Right cardiac atrium (tissue), 5 donors: Measurements from ENCODE around the gene GSTO1. TPM values are rescaled to one million over a fixed set of nuclear protein-coding genes. Genes with fewer than 3 reads are reported as not detected.
A peak's percentile ranks its signal among the peaks of the same experiment; 100 is the strongest.

Source experiments
- ATAC-seq, 2 donors: fragments of 200-7000 bp; cut with Tn5 transposase; one replicate each; pipeline versions ENCODE4 v1.8.0 to v1.9.1; 2020; ENCODE audit warnings: moderate library complexity in 2 of 2, mild to moderate bottlenecking in 1 of 2
- DNase-seq, 3 donors: peaks; one replicate each; pipeline ENCODE4 v3.0.0-alpha.2; 2020
- H3K27ac ChIP-seq: one replicate; pipeline ENCODE4 v1.5.1; 2013; ENCODE audit warnings: mild to moderate bottlenecking, low read length, control low read depth, moderate library complexity
- H3K27me3 ChIP-seq: one replicate; pipeline ENCODE4 v1.6.1; 2013; ENCODE audit not compliant: control insufficient read depth, insufficient read depth
- H3K4me1 ChIP-seq: one replicate; pipeline ENCODE4 v1.6.1; 2013; ENCODE audit warnings: low read length; ENCODE audit not compliant: control insufficient read depth, insufficient read depth
- H3K4me3 ChIP-seq: one replicate; pipeline ENCODE4 v1.5.1; 2013; ENCODE audit warnings: low read length, control low read depth
- H3K9me3 ChIP-seq: one replicate; pipeline ENCODE4 v1.6.1; 2013; ENCODE audit warnings: low read length; ENCODE audit not compliant: control insufficient read depth
- WGBS: extraction: QIAGEN DNeasy Blood & Tissue Kit; methylation state at CpG from one replicate; pipeline ENCODE4 v1.1.7; 2013; 5-methylcytosine and 5-hydroxymethylcytosine counted together
- intact Hi-C, 4 donors: fragments of 100-400 bp; cut with DNase I; formaldehyde crosslinking; loops; one replicate each; pipeline versions ENCODE4 v1.11.0 to v1.14.0; 2022 to 2023
- long read RNA-seq, 4 donors: library from polyadenylated mRNA; unstranded; transcript quantifications; one replicate each; pipeline ENCODE4 v2.0.0, GENCODE V29; 2020 to 2021
- polyA plus RNA-seq: library from polyadenylated mRNA; stranded (reverse); fragments of 200-250 nt; gene quantifications from one replicate; pipeline ENCODE4 v1.2.3, GENCODE V29; 2013
- total RNA-seq, 4 donors: library from RNA; stranded (reverse); fragmentation: NEBNext Ultra II Directional; extraction: Animal tissue kit (Norgen Biotek cat#: 25700); gene quantifications; one replicate each; pipeline ENCODE4 v1.2.1, GENCODE V29; 2021
- donor health status: healthy with polysubstance abuse.
- donor health status: DM: no; HTN: yes; CAD: no.
- donor health status: DM: no; HTN: no; CAD: no.
- donor health status: DM: no; HTN: yes; CAD: no; lungs with severe emphysema.
- donor health status: DM: yes; HTN: yes; CAD: no.

Gene GSTO1
- total RNA-seq (100 to 1,000 TPM; 164 to 220 (median 198) TPM), polyA plus RNA-seq (351 TPM)
- long read RNA-seq, donor 1, transcript GSTO1-204 (5 exons, 829 nt), result minor isoform, 30 of 139 reads
- long read RNA-seq, donor 1, transcript GSTO1-202 (6 exons, 972 nt), result major isoform, 97 of 139 reads
- long read RNA-seq, donor 1, partial matches to known transcripts, result 3 of 139 reads
- long read RNA-seq, donor 1, other reads (novel, unspliced or antisense), result 5 of 139 reads
- long read RNA-seq, donor 2, transcript GSTO1-204 (5 exons, 829 nt), result minor isoform, 9 of 80 reads
- long read RNA-seq, donor 2, transcript GSTO1-202 (6 exons, 972 nt), result major isoform, 68 of 80 reads
- long read RNA-seq, donor 2, partial matches to known transcripts, result 1 of 80 reads
- long read RNA-seq, donor 2, other reads (novel, unspliced or antisense), result 1 of 80 reads
- long read RNA-seq, donor 3, transcript GSTO1-202 (6 exons, 972 nt), result major isoform, 62 of 84 reads
- long read RNA-seq, donor 3, transcript GSTO1-204 (5 exons, 829 nt), result minor isoform, 11 of 84 reads
- long read RNA-seq, donor 3, partial matches to known transcripts, result 3 of 84 reads
- long read RNA-seq, donor 3, other reads (novel, unspliced or antisense), result 4 of 84 reads
- long read RNA-seq, donor 4, transcript GSTO1-204 (5 exons, 829 nt), result minor isoform, 7 of 72 reads
- long read RNA-seq, donor 4, transcript GSTO1-202 (6 exons, 972 nt), result major isoform, 56 of 72 reads
- long read RNA-seq, donor 4, partial matches to known transcripts, result 0 of 72 reads
- long read RNA-seq, donor 4, other reads (novel, unspliced or antisense), result 4 of 72 reads

DNA sequence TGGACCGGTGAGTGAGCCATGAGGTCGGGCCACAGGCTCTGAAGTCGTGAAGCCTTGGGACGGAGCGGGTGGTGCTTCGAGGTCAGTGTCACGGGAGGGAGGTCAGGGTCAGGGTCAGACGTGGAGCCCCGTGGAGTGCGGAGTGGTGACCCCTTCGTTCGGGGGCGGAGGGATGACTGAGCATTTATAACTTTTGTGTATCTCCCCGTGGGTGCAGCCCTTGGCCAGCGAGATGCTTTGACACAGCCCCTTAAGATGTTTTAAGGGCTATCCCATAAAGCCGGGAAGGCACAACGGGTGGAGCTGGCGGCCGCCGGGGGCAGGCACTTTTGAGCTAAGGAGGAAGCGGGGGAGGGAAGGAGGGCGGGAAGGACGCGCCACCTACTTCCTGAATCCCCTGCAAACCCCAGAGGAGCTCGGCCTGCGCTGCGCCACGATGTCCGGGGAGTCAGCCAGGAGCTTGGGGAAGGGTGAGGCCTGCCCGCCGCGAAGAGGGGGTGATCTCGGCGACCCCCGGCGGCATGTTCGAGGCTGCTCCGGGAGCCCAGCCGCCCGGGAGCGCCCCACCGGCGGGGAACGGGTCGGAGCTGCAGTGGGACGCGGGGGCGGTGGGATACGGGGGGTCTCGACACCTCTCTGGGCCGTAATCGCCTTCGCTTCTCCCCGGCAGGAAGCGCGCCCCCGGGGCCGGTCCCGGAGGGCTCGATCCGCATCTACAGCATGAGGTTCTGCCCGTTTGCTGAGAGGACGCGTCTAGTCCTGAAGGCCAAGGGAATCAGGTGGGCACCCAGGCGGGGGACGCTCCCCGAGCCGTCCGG, at the start of gene GSTO1:
GSTO1 (plus strand) TSS at position 400 of the 818 bp plus-strand sequence; CDS start at position 437, 37 bp downstream.
- Histone ChIP-seq H3K27me3 (no peaks in the 10 kb centered on the region), H3K9me3 (no peaks in the 10 kb centered on the region), H3K4me3 (peak within 1 kb of the TSS; percentile 90), H3K4me1 (peaks cover 2% of the 10 kb centered on the region), H3K27ac (peak within 1 kb of the TSS; percentile 99)
- peak; percentile 93 to 94 for ATAC-seq
- WGBS, result under 1% methylated on average over 69 of the region's 69 CpGs
- DNase-seq, result peak; percentile 89 to 94 (median 94)
- intact Hi-C loops, result no loop called here

DNA sequence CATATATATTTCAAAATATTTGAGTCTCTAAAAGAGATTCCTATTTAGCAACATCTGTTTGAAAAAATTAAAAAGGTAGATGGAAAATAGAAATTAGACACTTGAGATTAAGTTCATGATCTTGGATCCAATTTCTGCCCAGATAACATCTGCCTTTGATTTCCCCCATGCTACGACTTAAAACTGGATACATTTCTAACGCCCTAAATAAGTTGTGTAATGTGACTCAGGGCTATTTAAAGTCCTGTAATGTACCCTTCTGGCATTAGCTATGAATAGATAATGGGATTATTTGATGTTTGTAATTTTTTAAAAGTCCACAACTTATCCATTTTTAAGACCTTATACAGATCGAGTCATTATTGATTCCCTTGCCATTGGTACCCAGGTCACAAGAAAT, 46.0 kb upstream of the GSTO1 start:
- no peak overlapping the region for H3K27ac ChIP-seq
- H3K4me3 ChIP-seq, result no peak overlapping the region
- no peaks in the 10 kb centered on the region for H3K4me1 ChIP-seq
- WGBS, result 45% methylated on average over 3 of the region's 3 CpGs
- no peaks in the 10 kb centered on the region for H3K27me3 ChIP-seq
- DNase-seq (no peak), ATAC-seq (no peak)
- H3K9me3 ChIP-seq, result no peaks in the 10 kb centered on the region
- intact Hi-C loops, result loop anchor here (5.0 to 10.0 kb wide), 3 partner anchors 161 to 314 kb away; no protein-coding TSS in a partner anchor

- WGBS, result 32% methylated on average over 2 of the region's 2 CpGs
- Histone ChIP-seq H3K27ac (no peak overlapping the region), H3K4me3 (no peak overlapping the region), H3K27me3 (no peaks in the 10 kb centered on the region), H3K4me1 (no peaks in the 10 kb centered on the region), H3K9me3 (no peaks in the 10 kb centered on the region)
- intact Hi-C loops, result loop anchor here (5.0 to 10.0 kb wide), 5 partner anchors 162 to 325 kb away; no protein-coding TSS in a partner anchor
- no peak for DNase-seq
- peak; percentile 45 to 70 for ATAC-seq
Observed at GRCh38 chr10:104209575-104210198, 45.0 kb upstream of the GSTO1 start.

GRCh38 chr10:104216631-104217030, 38.1 kb upstream of the GSTO1 start:
- no peaks in the 10 kb centered on the region for H3K4me1 ChIP-seq
- H3K27ac ChIP-seq, result no peak overlapping the region
- no peak for ATAC-seq
- H3K4me3 ChIP-seq, result no peak overlapping the region
- no peak for DNase-seq
- no peaks in the 10 kb centered on the region for H3K27me3 ChIP-seq
- intact Hi-C loops, result loop anchor here in 1 of 4 donors (10.0 kb wide), 1 partner anchor 332 kb away; no protein-coding TSS in a partner anchor
- 92% methylated on average over 3 of the region's 3 CpGs for WGBS
- no peaks in the 10 kb centered on the region for H3K9me3 ChIP-seq

DNA sequence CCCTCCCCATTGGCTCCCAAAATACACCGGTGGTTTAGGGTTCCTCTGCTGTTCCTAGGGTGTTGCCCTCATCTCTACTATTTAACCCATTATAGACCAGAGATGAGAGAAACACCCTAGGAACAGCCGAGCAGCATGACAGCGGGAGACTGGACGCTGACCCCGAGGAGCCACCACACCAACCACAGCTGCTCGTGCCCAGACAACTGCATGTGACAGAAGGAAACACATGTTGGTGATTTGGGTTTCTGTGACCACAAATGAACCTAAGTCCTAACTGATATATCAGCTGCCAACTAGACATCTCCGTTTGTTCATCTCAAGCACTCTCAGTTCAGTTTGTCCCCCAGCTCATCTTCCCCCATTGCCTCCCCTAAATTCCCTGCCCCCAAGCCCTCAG, 35.9 kb upstream of the GSTO1 start:
- WGBS, result 69% methylated on average over 7 of the region's 7 CpGs
- Histone ChIP-seq H3K4me3 (no peak overlapping the region), H3K4me1 (no peaks in the 10 kb centered on the region), H3K27ac (no peak overlapping the region), H3K9me3 (no peaks in the 10 kb centered on the region), H3K27me3 (no peaks in the 10 kb centered on the region)
- DNase-seq, result no peak
- ATAC-seq, result no peak
- intact Hi-C loops, result loop anchor here in 1 of 4 donors (10.0 kb wide), 1 partner anchor 334 kb away; no protein-coding TSS in a partner anchor

- ATAC-seq, result no peak
Observed at GRCh38 chr10:104220522-104220921, 34.2 kb upstream of the GSTO1 start.

DNA sequence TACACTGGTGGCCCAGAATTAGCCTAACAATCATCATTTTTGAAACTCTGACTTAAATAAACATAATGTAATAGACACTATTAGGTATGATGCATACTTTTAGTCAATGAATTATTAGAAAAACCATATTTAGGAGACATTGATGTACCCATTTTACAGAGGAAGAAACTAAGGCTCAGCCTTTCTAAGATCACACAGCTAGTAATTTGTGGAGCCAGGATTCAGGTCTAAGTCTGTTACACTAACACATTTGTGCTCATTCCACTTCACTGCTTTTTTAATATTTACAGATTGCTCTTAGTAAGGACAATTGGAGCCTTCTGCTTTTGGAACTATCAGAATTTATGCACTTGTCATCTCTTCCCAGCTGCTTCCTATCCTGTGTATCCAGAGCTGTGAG, 31.4 kb upstream of the GSTO1 start:
- intact Hi-C loops, result no loop called here
- ATAC-seq (no peak), DNase-seq (no peak)
- H3K4me1 ChIP-seq, result no peaks in the 10 kb centered on the region
- no peaks in the 10 kb centered on the region for H3K9me3 ChIP-seq
- H3K27ac ChIP-seq, result no peak overlapping the region
- H3K4me3 ChIP-seq, result no peak overlapping the region
- no peaks in the 10 kb centered on the region for H3K27me3 ChIP-seq

More at GRCh38 chr10:104220522-104220921, 34.2 kb upstream of the GSTO1 start:
- WGBS, result 66% methylated on average over 2 of the region's 2 CpGs
- Histone ChIP-seq H3K4me1 (no peaks in the 10 kb centered on the region), H3K27ac (no peak overlapping the region), H3K27me3 (no peaks in the 10 kb centered on the region), H3K9me3 (no peaks in the 10 kb centered on the region), H3K4me3 (no peak overlapping the region)
- DNase-seq, result no peak
- intact Hi-C loops, result no loop called here

GRCh38 chr10:104230490-104230889, 24.2 kb upstream of the GSTO1 start:
- no peaks in the 10 kb centered on the region for H3K9me3 ChIP-seq
- DNase-seq, result no peak
- H3K4me3 ChIP-seq, result no peak overlapping the region
- no peak for ATAC-seq
- H3K27me3 ChIP-seq, result no peaks in the 10 kb centered on the region
- H3K4me1 ChIP-seq, result no peaks in the 10 kb centered on the region
- H3K27ac ChIP-seq, result no peak overlapping the region
- 72% methylated on average over 4 of the region's 4 CpGs for WGBS
- intact Hi-C loops, result no loop called here

DNA sequence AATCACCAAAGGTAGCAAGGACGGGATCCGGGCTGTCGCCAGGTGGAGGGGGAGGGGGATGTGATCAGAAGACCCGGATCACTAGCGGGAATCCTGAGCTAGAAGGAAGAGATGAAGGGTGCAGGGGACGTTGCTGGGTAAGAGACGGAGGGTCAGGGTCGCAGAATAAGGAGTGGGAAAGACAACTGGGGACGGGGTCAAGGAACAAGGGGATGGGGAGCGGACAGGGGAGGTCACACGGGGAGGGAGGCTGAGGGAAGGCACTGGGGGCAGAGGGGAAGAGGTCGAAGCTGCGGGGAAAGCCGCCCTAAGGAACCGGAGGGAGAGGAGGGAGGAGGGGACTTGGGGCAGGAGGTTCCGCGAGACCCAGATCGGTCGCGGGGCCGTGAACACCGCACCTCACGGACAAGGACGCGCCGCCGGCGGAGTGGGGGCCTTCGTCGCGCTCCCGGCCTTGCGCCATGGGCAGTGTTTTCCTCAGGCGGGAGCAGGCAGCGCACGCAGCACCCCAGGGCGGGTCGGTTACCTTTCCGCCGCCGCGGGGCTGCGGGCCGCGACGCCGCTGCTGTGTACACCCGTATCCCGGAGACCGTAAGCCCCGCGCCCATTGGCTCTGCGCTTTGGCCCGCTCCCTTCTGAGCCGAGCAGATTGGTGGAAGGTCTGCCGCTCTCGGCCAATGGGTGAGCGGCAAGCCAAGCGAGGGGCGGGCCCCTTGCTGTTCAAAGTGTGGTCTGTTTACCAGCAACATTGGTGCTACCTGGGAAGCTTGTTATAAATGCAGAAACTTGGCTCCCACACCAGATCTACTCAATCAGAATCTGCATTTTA, 22.7 kb upstream of the GSTO1 start, which contains the start of gene CFAP43:
CFAP43 (minus strand) TSS at position 581 of the 829 bp plus-strand sequence; CDS start at position 463, 118 bp downstream.
- intact Hi-C loops, result no loop called here
- no peaks in the 10 kb centered on the region for H3K4me1 ChIP-seq
- H3K9me3 ChIP-seq, result no peaks in the 10 kb centered on the region
- ATAC-seq, result peak; percentile 100
- no peaks in the 10 kb centered on the region for H3K27me3 ChIP-seq
- under 1% methylated on average over 60 of the region's 60 CpGs for WGBS
- H3K27ac ChIP-seq, result no peak within 1 kb of the TSS
- DNase-seq, result peak; percentile 98 to 100 (median 100)
- H3K4me3 ChIP-seq, result peak within 1 kb of the TSS; percentile 49
